Activated T-helper 9 cell treated with anti-CD3 and anti-CD28 coated beads, Interleukin-2, amount 50 U/mL, for 16 hours (primary cell): Measurements from ENCODE around the gene PRPF6.

Experiments used
- DNase-seq: peaks from one replicate; pipeline ENCODE4 v3.0.0-alpha.2; 2020; ENCODE audit warnings: low read depth

PRPF6 gene

GRCh38 chr20:64049060-64049877, 68.3 kb downstream of the PRPF6 start, which contains the start of gene SOX18:
SOX18 (minus strand) TSS chr20:64049639; CDS start chr20:64049516, 123 bp downstream.
- DNase-seq = no peak

- DNase-seq = no peak
These were observed 68.9 kb downstream of the PRPF6 start for GRCh38 chr20:64049878-64050260.

- DNase-seq = no peak
These were observed 69.5 kb downstream of the PRPF6 start for GRCh38 chr20:64050261-64051032.

- DNase-seq = no peak
These were observed 70.1 kb downstream of the PRPF6 start for GRCh38 chr20:64051033-64051452.

- DNase-seq = no peak
These were observed 70.8 kb downstream of the PRPF6 start for GRCh38 chr20:64051561-64052325.

- DNase-seq = no peak
These were observed 71.4 kb downstream of the PRPF6 start for GRCh38 chr20:64052326-64052722.

- DNase-seq = no peak
These were observed 72.3 kb downstream of the PRPF6 start for GRCh38 chr20:64052987-64053840.

- DNase-seq = no peak
These were observed 73.1 kb downstream of the PRPF6 start for GRCh38 chr20:64053841-64054661.

- DNase-seq = no peak
These were observed 74.5 kb downstream of the PRPF6 start for GRCh38 chr20:64055396-64055892.

- no peak for DNase-seq
These were observed 75.1 kb downstream of the PRPF6 start for GRCh38 chr20:64055893-64056638.

GRCh38 chr20:64056639-64056888, 75.6 kb downstream of the PRPF6 start:
- DNase-seq = no peak

- DNase-seq = no peak
These were observed 76.1 kb downstream of the PRPF6 start for GRCh38 chr20:64056889-64057627.

- peak; percentile 69 for DNase-seq
These were observed 76.9 kb downstream of the PRPF6 start for GRCh38 chr20:64057628-64058498.

- DNase-seq = no peak
These were observed 77.6 kb downstream of the PRPF6 start for GRCh38 chr20:64058536-64058935.

- DNase-seq = no peak
These were observed 81.3 kb downstream of the PRPF6 start for GRCh38 chr20:64062276-64062595.

GRCh38 chr20:64062596-64063388, 81.9 kb downstream of the PRPF6 start, which contains the start of gene TCEA2:
TCEA2 (plus strand) TSS chr20:64063198; CDS start chr20:64063313, 115 bp downstream.
- DNase-seq = peak; percentile 93

- DNase-seq = peak; percentile 31
These were observed 82.6 kb downstream of the PRPF6 start for GRCh38 chr20:64063389-64064144.
